GM18520 (cell line): ENCODE data around the gene JMY.

ENCODE experiments used
- ATAC-seq: cut with Tn5 transposase; IDR thresholded peaks from one replicate; pipeline ENCODE4 v1.9.1; 2021; ENCODE audit not compliant: unreplicated experiment

Gene JMY

GRCh38 chr5:79287380-79287779 is 51.4 kb downstream of the JMY start:
- no peak for ATAC-seq

- no peak for ATAC-seq
These were observed 52.0 kb downstream of the JMY start for GRCh38 chr5:79287907-79288306.

- no peak for ATAC-seq
These were observed 59.1 kb downstream of the JMY start for GRCh38 chr5:79295029-79295428.

GRCh38 chr5:79297661-79298060 is 61.7 kb downstream of the JMY start:
- ATAC-seq: no peak

- no peak for ATAC-seq
These were observed 65.2 kb downstream of the JMY start for GRCh38 chr5:79301046-79301712.

- ATAC-seq: no peak
These were observed 66.5 kb downstream of the JMY start for GRCh38 chr5:79302454-79302853.

GRCh38 chr5:79305706-79306105 is 69.8 kb downstream of the JMY start:
- ATAC-seq: no peak

- no peak for ATAC-seq
These were observed 83.1 kb downstream of the JMY start for GRCh38 chr5:79318935-79319614.

- ATAC-seq: no peak
These were observed 93.5 kb downstream of the JMY start for GRCh38 chr5:79329453-79329852.

GRCh38 chr5:79330071-79330470 is 94.1 kb downstream of the JMY start:
- no peak for ATAC-seq

- no peak for ATAC-seq
These were observed 98.1 kb downstream of the JMY start for GRCh38 chr5:79333852-79334557.

- ATAC-seq: no peak
These were observed 110.5 kb downstream of the JMY start for GRCh38 chr5:79346420-79346824.

- no peak for ATAC-seq
These were observed 113.1 kb downstream of the JMY start for GRCh38 chr5:79349047-79349446.

- no peak for ATAC-seq
These were observed 114.0 kb downstream of the JMY start for GRCh38 chr5:79349881-79350280.

GRCh38 chr5:79357398-79357797 is 121.5 kb downstream of the JMY start:
- no peak for ATAC-seq
